B cell (primary cell): Measurements from ENCODE around the gene KIF26B. TPM values are rescaled to one million over a fixed set of nuclear protein-coding genes. Genes with fewer than 3 reads are reported as not detected.

Experiments used
- ATAC-seq: fragments of 200-7000 bp; cut with Tn5 transposase; one replicate; pipeline ENCODE4 v1.10.0; 2021; ENCODE audit warnings: low read depth, mild to moderate bottlenecking, moderate number of reproducible peaks, moderate library complexity
- CTCF ChIA-PET: fragments of 350-600 bp; sonication (Branson Sonifier 250); formaldehyde crosslinking; loops from one replicate; lab custom pipeline; 2021; ENCODE audit warnings: antibody characterized with exemption, inconsistent platforms; lab: Charles Lee
- POLR2A ChIA-PET: fragments of 350-600 bp; sonication (Branson Sonifier 250); formaldehyde crosslinking; loops from one replicate; lab custom pipeline; 2021; ENCODE audit warnings: antibody characterized with exemption; lab: Charles Lee
- DNase-seq: peaks from one replicate; pipeline ENCODE4 v3.0.0; 2013
- H2AFZ ChIP-seq: 2 replicates; pipeline ENCODE4 v1.6.1; 2012; ENCODE audit warnings: mild to moderate bottlenecking, low read depth, low read length; ENCODE audit not compliant: insufficient read depth, poor library complexity, severe bottlenecking
- H3K27ac ChIP-seq, 2 donors: 1 replicate in 1 of 2; 2 replicates in 1 of 2; pipeline ENCODE4 v1.5.1; 2012 to 2013; ENCODE audit warnings: low read length in 2 of 2, mild to moderate bottlenecking in 2 of 2, moderate library complexity in 1 of 2
- H3K27me3 ChIP-seq, 4 experiments: fragments of 200-600 bp in 1 of 4; sonication (generic) in 1 of 4; replicated peaks in 1 of 4; 1 replicate in 2 of 4; 2 replicates in 2 of 4; pipeline versions ENCODE4 v1.6.1 to v1.7.0; 2013 to 2016; ENCODE audit warnings: low read length in 3 of 4, mild to moderate bottlenecking in 2 of 4, mixed read lengths in 1 of 4, moderate library complexity in 1 of 4; ENCODE audit not compliant: insufficient read depth in 4 of 4, control insufficient read depth in 3 of 4; ENCODE audit errors: control extremely low read depth in 1 of 4
- H3K36me3 ChIP-seq, 2 experiments: replicated peaks in 1 of 2; 1 replicate in 1 of 2; 2 replicates in 1 of 2; pipeline versions ENCODE4 v1.6.1 to v1.7.1; 2013; ENCODE audit warnings: low read length in 1 of 2; ENCODE audit not compliant: insufficient read depth in 2 of 2, control insufficient read depth in 1 of 2; ENCODE audit errors: control extremely low read depth in 1 of 2, extremely low read depth in 1 of 2
- H3K4me1 ChIP-seq, 2 donors: fragments of 200-600 bp in 1 of 2; sonication (generic) in 1 of 2; 1 replicate in 1 of 2; 2 replicates in 1 of 2; pipeline versions ENCODE4 v1.5.1 to v1.6.1; 2013 to 2017; ENCODE audit warnings: low read length in 2 of 2; ENCODE audit not compliant: control insufficient read depth in 2 of 2, insufficient read depth in 2 of 2
- H3K4me2 ChIP-seq: replicated peaks from 2 replicates; pipeline ENCODE3; 2012; ENCODE audit warnings: mild to moderate bottlenecking, low read depth, low read length; ENCODE audit not compliant: poor library complexity, severe bottlenecking
- H3K4me3 ChIP-seq, 5 experiments: fragments of 200-600 bp in 1 of 5; sonication (generic) in 1 of 5; 1 replicate in 3 of 5; 2 replicates in 2 of 5; pipeline versions ENCODE4 v1.5.1 to v1.7.0; 2011 to 2016; ENCODE audit warnings: low read length in 4 of 5, mild to moderate bottlenecking in 4 of 5, low read depth in 2 of 5, control low read depth in 1 of 5, moderate library complexity in 1 of 5; ENCODE audit not compliant: insufficient read depth in 1 of 5; ENCODE audit errors: control extremely low read depth in 1 of 5, extremely low read depth in 1 of 5
- H3K79me2 ChIP-seq: fragments of 200-600 bp; sonication (generic); one replicate; pipeline ENCODE4 v1.6.0; 2016; ENCODE audit warnings: low read length; ENCODE audit not compliant: control insufficient read depth, insufficient read depth
- H3K9ac ChIP-seq: fragments of 200-600 bp; sonication (generic); 2 replicates; pipeline ENCODE4 v1.6.1; 2017; ENCODE audit warnings: mild to moderate bottlenecking, low read length, moderate library complexity
- H3K9me3 ChIP-seq, 3 donors: one replicate each; pipeline versions ENCODE4 v1.6.1 to v1.7.1; 2013; ENCODE audit warnings: low read length in 2 of 3; ENCODE audit not compliant: control insufficient read depth in 2 of 3, insufficient read depth in 1 of 3; ENCODE audit errors: control extremely low read depth in 1 of 3
- H4K20me1 ChIP-seq: 2 replicates; pipeline ENCODE4 v1.6.0; 2012; ENCODE audit warnings: mild to moderate bottlenecking, low read length; ENCODE audit not compliant: insufficient read depth, control insufficient read depth, poor library complexity, severe bottlenecking
- H3K27ac Mint-ChIP-seq: one replicate; pipeline ENCODE4 v1.8.0; 2021; ENCODE audit warnings: mixed read lengths
- H3K27me3 Mint-ChIP-seq: one replicate; pipeline ENCODE4 v1.8.0; 2021; ENCODE audit warnings: mixed read lengths
- H3K4me1 Mint-ChIP-seq: one replicate; pipeline ENCODE4 v1.8.0; 2021; ENCODE audit warnings: mixed read lengths
- H3K4me3 Mint-ChIP-seq: one replicate; pipeline ENCODE4 v1.8.0; 2021; ENCODE audit warnings: mixed read lengths
- H3K9me3 Mint-ChIP-seq: one replicate; pipeline ENCODE4 v1.8.0; 2022; ENCODE audit warnings: mixed read lengths; ENCODE audit not compliant: insufficient read depth
- CTCF ChIP-seq: fragments of 200-600 bp; IDR thresholded peaks from one replicate; pipeline ENCODE4 v1.8.0; 2022; ENCODE audit warnings: antibody characterized with exemption, mild to moderate bottlenecking
- EZH2 ChIP-seq: IDR thresholded peaks from 2 replicates; pipeline ENCODE4 v1.6.1; 2012; ENCODE audit warnings: borderline replicate concordance, low read depth, mild to moderate bottlenecking, moderate library complexity, low read length; ENCODE audit not compliant: insufficient read depth, poor library complexity, severe bottlenecking
- WGBS: methylation state at CpG from one replicate; pipeline ENCODE4 v1.1.5; 2013; ENCODE audit warnings: missing lambda C conversion rate; ENCODE audit not compliant: insufficient coverage; 5-methylcytosine and 5-hydroxymethylcytosine counted together
- intact Hi-C: fragments of 100-400 bp; cut with micrococcal nuclease; formaldehyde crosslinking; loops from one replicate; pipeline ENCODE4 v1.10.0; 2022
- polyA plus RNA-seq: library from polyadenylated mRNA; depleted of rRNA; stranded (reverse); fragments of >200 nt; gene quantifications from 2 replicates; pipeline ENCODE4 v1.2.3, GENCODE V29; 2012
- total RNA-seq, 2 donors: library from RNA; stranded (reverse); fragments of 120-200 nt in 1 of 2; gene quantifications; 1 replicate in 1 of 2; 2 replicates in 1 of 2; pipeline versions ENCODE4 v1.2.3 to v1.2.4, GENCODE V29; 2013 to 2022

KIF26B gene
- total and polyA plus RNA-seq, 2 donors (not counting 1 experiment from before 2014, with no cell fraction given): 0.62 TPM; not detected in 1

GRCh38 chr1:245291351-245291750, 136.6 kb downstream of the KIF26B start:
- H3K27ac Mint-ChIP-seq: no peak overlapping the region
- Histone ChIP-seq H3K4me3 (no peak overlapping the region), H3K4me2 (no peak overlapping the region), H3K9ac (no peak overlapping the region), H3K27me3 (no peaks in the 10 kb centered on the region), H3K9me3 (peaks cover 0 to 3% (median 0%) of the 10 kb centered on the region in 3 donors), H3K36me3 (no peaks in the 10 kb centered on the region), H3K27ac (no peak overlapping the region), H2AFZ (no peak overlapping the region), H3K79me2 (no peaks in the 10 kb centered on the region), H4K20me1 (no peaks in the 10 kb centered on the region), H3K4me1 (no peaks in the 10 kb centered on the region)
- no peaks in the 10 kb centered on the region for H3K9me3 Mint-ChIP-seq
- H3K4me3 Mint-ChIP-seq: no peak overlapping the region
- no peak for TF ChIP-seq CTCF
- no peak for TF ChIP-seq EZH2
- H3K27me3 Mint-ChIP-seq: peaks cover 7% of the 10 kb centered on the region
- intact Hi-C loops: no loop called here
- ChIA-PET POLR2A (no interaction called here), CTCF (no interaction called here)
- ATAC-seq (no peak), DNase-seq (no peak)
- H3K4me1 Mint-ChIP-seq: no peaks in the 10 kb centered on the region
- whole genome bisulfite sequencing: 67% methylated on average over 2 of the region's 4 CpGs

- POLR2A ChIA-PET: no interaction called here
- H4K20me1 ChIP-seq: no peaks in the 10 kb centered on the region
- 97% methylated on average over 11 of the region's 14 CpGs for WGBS
- no peaks in the 10 kb centered on the region for H3K27me3 ChIP-seq
- no peak overlapping the region for H3K27ac ChIP-seq
- no peaks in the 10 kb centered on the region for H3K4me1 ChIP-seq
- DNase-seq (no peak), ATAC-seq (no peak)
- no peaks in the 10 kb centered on the region for H3K4me1 Mint-ChIP-seq
- no peak overlapping the region for H3K4me2 ChIP-seq
- CTCF ChIA-PET: no interaction called here
- no peak overlapping the region for H3K9ac ChIP-seq
- peaks cover 11% of the 10 kb centered on the region for H3K27me3 Mint-ChIP-seq
- H3K36me3 ChIP-seq: no peaks in the 10 kb centered on the region
- peaks cover 0 to 3% (median 0%) of the 10 kb centered on the region in 3 donors for H3K9me3 ChIP-seq
- no peak overlapping the region for H2AFZ ChIP-seq
- H3K79me2 ChIP-seq: no peaks in the 10 kb centered on the region
- TF ChIP-seq EZH2 (no peak), CTCF (no peak)
- H3K4me3 ChIP-seq: no peak overlapping the region
- intact Hi-C loops: no loop called here
- H3K27ac Mint-ChIP-seq: no peak overlapping the region
- H3K9me3 Mint-ChIP-seq: no peaks in the 10 kb centered on the region
- H3K4me3 Mint-ChIP-seq: no peak overlapping the region
Measured at GRCh38 chr1:245292141-245292540, 137.4 kb downstream of the KIF26B start.
